ENCODE data around the gene BAZ1A.

DNA sequence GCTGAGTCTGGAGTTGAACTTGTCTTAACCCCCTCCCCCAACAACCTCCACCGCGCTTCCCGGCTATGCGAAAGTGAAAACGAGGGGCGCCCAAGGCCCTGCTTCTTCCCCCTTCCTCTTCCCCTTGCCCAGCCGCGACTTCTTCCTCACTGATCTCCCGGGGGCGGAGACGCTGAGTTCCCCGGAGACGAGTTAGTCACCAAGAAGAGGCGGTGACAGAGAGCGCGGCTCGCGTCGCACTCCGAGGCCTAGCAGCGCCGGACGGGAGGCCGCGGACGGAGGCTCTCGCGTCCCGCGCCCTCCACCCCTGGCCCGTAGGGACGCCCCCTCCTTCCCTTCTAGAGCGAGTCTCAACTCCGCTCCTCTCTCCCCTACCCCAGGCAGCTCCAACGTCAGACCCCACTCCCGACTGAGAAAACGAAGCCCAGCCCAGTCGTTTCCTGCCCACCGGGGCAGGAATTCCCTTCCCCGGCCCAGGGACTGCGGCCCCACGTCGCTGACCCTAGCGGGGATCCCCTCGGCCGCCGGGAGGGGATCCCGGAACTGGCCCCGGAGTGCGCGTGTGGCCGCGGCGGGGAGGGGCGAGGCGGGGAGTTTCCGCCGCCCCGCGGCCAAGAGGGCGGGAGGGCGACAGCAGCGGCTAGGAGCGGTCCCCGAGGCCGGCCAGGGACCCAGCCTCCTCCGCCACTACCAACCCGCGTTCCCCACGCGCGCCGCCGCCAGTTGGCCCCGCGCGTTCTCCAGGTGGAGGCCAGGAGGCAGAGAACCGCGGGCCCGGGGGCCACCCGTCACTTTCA is 1.4 kb downstream of the BAZ1A start:
- peak in 1 of 2 donors; percentile 48 for TF ChIP-seq POLR2A (IDR thresholded peaks at IDR 0.05)
- TF ChIP-seq, protein P1, sequence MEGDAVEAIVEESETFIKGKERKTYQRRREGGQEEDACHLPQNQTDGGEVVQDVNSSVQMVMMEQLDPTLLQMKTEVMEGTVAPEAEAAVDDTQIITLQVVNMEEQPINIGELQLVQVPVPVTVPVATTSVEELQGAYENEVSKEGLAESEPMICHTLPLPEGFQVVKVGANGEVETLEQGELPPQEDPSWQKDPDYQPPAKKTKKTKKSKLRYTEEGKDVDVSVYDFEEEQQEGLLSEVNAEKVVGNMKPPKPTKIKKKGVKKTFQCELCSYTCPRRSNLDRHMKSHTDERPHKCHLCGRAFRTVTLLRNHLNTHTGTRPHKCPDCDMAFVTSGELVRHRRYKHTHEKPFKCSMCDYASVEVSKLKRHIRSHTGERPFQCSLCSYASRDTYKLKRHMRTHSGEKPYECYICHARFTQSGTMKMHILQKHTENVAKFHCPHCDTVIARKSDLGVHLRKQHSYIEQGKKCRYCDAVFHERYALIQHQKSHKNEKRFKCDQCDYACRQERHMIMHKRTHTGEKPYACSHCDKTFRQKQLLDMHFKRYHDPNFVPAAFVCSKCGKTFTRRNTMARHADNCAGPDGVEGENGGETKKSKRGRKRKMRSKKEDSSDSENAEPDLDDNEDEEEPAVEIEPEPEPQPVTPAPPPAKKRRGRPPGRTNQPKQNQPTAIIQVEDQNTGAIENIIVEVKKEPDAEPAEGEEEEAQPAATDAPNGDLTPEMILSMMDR (IDR thresholded peaks at IDR 0.05) = no peak

Data from vagina (tissue), 2 donors.